Limb (tissue), 2 donors: Measurements from ENCODE around the gene SCUBE1.
A peak's percentile ranks its signal among the peaks of the same experiment; 100 is the strongest.

Experiments used
- DNase-seq, 2 donors: peaks; one replicate each; pipeline ENCODE4 v3.0.0-alpha.2; 2016; ENCODE audit errors: extremely low spot score in 2 of 2

The SCUBE1 gene

GRCh38 chr22:43343262-43343669, at the start of gene SCUBE1:
Gene SCUBE1, minus strand, starts transcription at chr22:43343372. Its CDS starts 111 bp downstream, at chr22:43343261.
- DNase-seq = peak; percentile 36 to 87

- no peak for DNase-seq
Observed at GRCh38 chr22:43392385-43392989, 49.3 kb upstream of the SCUBE1 start.

- DNase-seq = no peak
Observed at GRCh38 chr22:43391306-43391705, 48.1 kb upstream of the SCUBE1 start.

GRCh38 chr22:43390872-43391271, 47.7 kb upstream of the SCUBE1 start:
- no peak for DNase-seq

GRCh38 chr22:43390166-43390565, 47.0 kb upstream of the SCUBE1 start:
- no peak for DNase-seq

- no peak for DNase-seq
Observed at GRCh38 chr22:43389227-43389836, 46.2 kb upstream of the SCUBE1 start.

- peak; percentile 54 to 88 for DNase-seq
Observed at GRCh38 chr22:43388420-43388851, 45.3 kb upstream of the SCUBE1 start.

- no peak for DNase-seq
Observed at GRCh38 chr22:43387815-43388214, 44.6 kb upstream of the SCUBE1 start.

GRCh38 chr22:43385770-43386641, 42.8 kb upstream of the SCUBE1 start:
- DNase-seq = peak; percentile 89 to 92

- DNase-seq = no peak
Observed at GRCh38 chr22:43384863-43385262, 41.7 kb upstream of the SCUBE1 start.

GRCh38 chr22:43381693-43382092, 38.5 kb upstream of the SCUBE1 start:
- DNase-seq = peak in 1 of 2 donors; percentile 48

GRCh38 chr22:43377896-43378704, 34.9 kb upstream of the SCUBE1 start:
- peak; percentile 58 to 67 for DNase-seq

GRCh38 chr22:43377548-43377895, 34.4 kb upstream of the SCUBE1 start:
- DNase-seq = peak; percentile 18 to 58

- DNase-seq = peak in 1 of 2 donors; percentile 50
Observed at GRCh38 chr22:43376765-43377547, 33.8 kb upstream of the SCUBE1 start.

- DNase-seq = no peak
Observed at GRCh38 chr22:43375951-43376455, 32.8 kb upstream of the SCUBE1 start.

- no peak for DNase-seq
Observed at GRCh38 chr22:43370036-43370435, 26.9 kb upstream of the SCUBE1 start.

GRCh38 chr22:43365715-43366440, 22.7 kb upstream of the SCUBE1 start:
- DNase-seq = no peak

GRCh38 chr22:43364169-43364435, 20.9 kb upstream of the SCUBE1 start:
- no peak for DNase-seq

- no peak for DNase-seq
Observed at GRCh38 chr22:43363315-43364168, 20.4 kb upstream of the SCUBE1 start.
